Umbilical cord (tissue), 2 donors: ENCODE results near the gene MEGF6. TPM values are rescaled to one million over a fixed set of nuclear protein-coding genes. Genes with fewer than 3 reads are reported as not detected.

ENCODE experiments used
- DNase-seq: peaks from one replicate; pipeline ENCODE4 v3.0.0-alpha.2; 2015; ENCODE audit warnings: low spot score
- total RNA-seq: library from RNA; depleted of rRNA; stranded (reverse); fragments of >200 nt; gene quantifications from one replicate; pipeline ENCODE4 v1.2.3, GENCODE V29; 2014; ENCODE audit warnings: low replicate concordance; ENCODE audit not compliant: insufficient read depth

The MEGF6 gene
- total RNA-seq, 1 donor from 2014 or later = 45.3 TPM

GRCh38 chr1:3469849-3470649 lies 141.3 kb downstream of the MEGF6 start:
- no peak for DNase-seq

- DNase-seq = no peak
These were observed 142.0 kb downstream of the MEGF6 start for GRCh38 chr1:3469104-3469848.

- DNase-seq = no peak
These were observed 142.8 kb downstream of the MEGF6 start for GRCh38 chr1:3468236-3469103.

- no peak for DNase-seq
These were observed 143.9 kb downstream of the MEGF6 start for GRCh38 chr1:3467096-3468036.

GRCh38 chr1:3466366-3467075 lies 144.8 kb downstream of the MEGF6 start:
- no peak for DNase-seq

GRCh38 chr1:3465935-3466321 lies 145.4 kb downstream of the MEGF6 start:
- DNase-seq = no peak

GRCh38 chr1:3465091-3465934 lies 146.0 kb downstream of the MEGF6 start:
- no peak for DNase-seq

- no peak for DNase-seq
These were observed 146.7 kb downstream of the MEGF6 start for GRCh38 chr1:3464649-3465025.

GRCh38 chr1:3463891-3464648 lies 147.2 kb downstream of the MEGF6 start:
- DNase-seq = no peak

- no peak for DNase-seq
These were observed 147.9 kb downstream of the MEGF6 start for GRCh38 chr1:3463408-3463863.

GRCh38 chr1:3463013-3463385 lies 148.3 kb downstream of the MEGF6 start:
- DNase-seq = no peak

GRCh38 chr1:3462356-3463012 lies 148.8 kb downstream of the MEGF6 start:
- no peak for DNase-seq

- no peak for DNase-seq
These were observed 149.4 kb downstream of the MEGF6 start for GRCh38 chr1:3461934-3462275.

GRCh38 chr1:3461238-3461933 lies 149.9 kb downstream of the MEGF6 start:
- no peak for DNase-seq

- DNase-seq = no peak
These were observed 150.6 kb downstream of the MEGF6 start for GRCh38 chr1:3460672-3461131.

GRCh38 chr1:3459940-3460671 lies 151.2 kb downstream of the MEGF6 start:
- DNase-seq = no peak
